Measurements from ENCODE around the gene NAT10. TPM values are rescaled to one million over a fixed set of nuclear protein-coding genes. Genes with fewer than 3 reads are reported as not detected.
A peak's percentile ranks its signal among the peaks of the same experiment; 100 is the strongest.

NAT10 gene
- total RNA-seq, 1 experiment from 2014 or later: 75.5 TPM

GRCh38 chr11:34105079-34105956 is at the start of gene NAT10 (continued):
- TF ChIP-seq, protein P1, sequence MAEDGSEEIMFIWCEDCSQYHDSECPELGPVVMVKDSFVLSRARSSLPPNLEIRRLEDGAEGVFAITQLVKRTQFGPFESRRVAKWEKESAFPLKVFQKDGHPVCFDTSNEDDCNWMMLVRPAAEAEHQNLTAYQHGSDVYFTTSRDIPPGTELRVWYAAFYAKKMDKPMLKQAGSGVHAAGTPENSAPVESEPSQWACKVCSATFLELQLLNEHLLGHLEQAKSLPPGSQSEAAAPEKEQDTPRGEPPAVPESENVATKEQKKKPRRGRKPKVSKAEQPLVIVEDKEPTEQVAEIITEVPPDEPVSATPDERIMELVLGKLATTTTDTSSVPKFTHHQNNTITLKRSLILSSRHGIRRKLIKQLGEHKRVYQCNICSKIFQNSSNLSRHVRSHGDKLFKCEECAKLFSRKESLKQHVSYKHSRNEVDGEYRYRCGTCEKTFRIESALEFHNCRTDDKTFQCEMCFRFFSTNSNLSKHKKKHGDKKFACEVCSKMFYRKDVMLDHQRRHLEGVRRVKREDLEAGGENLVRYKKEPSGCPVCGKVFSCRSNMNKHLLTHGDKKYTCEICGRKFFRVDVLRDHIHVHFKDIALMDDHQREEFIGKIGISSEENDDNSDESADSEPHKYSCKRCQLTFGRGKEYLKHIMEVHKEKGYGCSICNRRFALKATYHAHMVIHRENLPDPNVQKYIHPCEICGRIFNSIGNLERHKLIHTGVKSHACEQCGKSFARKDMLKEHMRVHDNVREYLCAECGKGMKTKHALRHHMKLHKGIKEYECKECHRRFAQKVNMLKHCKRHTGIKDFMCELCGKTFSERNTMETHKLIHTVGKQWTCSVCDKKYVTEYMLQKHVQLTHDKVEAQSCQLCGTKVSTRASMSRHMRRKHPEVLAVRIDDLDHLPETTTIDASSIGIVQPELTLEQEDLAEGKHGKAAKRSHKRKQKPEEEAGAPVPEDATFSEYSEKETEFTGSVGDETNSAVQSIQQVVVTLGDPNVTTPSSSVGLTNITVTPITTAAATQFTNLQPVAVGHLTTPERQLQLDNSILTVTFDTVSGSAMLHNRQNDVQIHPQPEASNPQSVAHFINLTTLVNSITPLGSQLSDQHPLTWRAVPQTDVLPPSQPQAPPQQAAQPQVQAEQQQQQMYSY (CRISPR knock-in tag; IDR thresholded peaks at IDR 0.05): peak; percentile 21; the same call in 1 of the 2 replicates
- TF ChIP-seq ERG (CRISPR knock-in tag; IDR thresholded peaks at IDR 0.05) (peak; percentile 94), ELF4 (CRISPR knock-in tag; IDR thresholded peaks at IDR 0.05; ENCODE audit: low read depth) (no peak), PRRX2 (CRISPR knock-in tag; IDR thresholded peaks at IDR 0.05) (peak; percentile 82), TP53 (CRISPR knock-in tag; IDR thresholded peaks at IDR 0.05) (no peak), NFATC4 (CRISPR knock-in tag; IDR thresholded peaks at IDR 0.05) (peak; percentile 94), ATF1 (CRISPR knock-in tag; IDR thresholded peaks at IDR 0.05) (peak; percentile 91), MYBL2 (CRISPR knock-in tag; IDR thresholded peaks at IDR 0.05) (peak; percentile 79; the same call in 1 of the 2 replicates), ZNF232 (CRISPR knock-in tag; IDR thresholded peaks at IDR 0.05) (0 out of 2 replicates have a peak, but pooled peaks have one; percentile 68), CBFB (CRISPR knock-in tag; IDR thresholded peaks at IDR 0.05; ENCODE audit: low read depth) (peak; percentile 82; the same call in 1 of the 2 replicates), ZSCAN18 (CRISPR knock-in tag; IDR thresholded peaks at IDR 0.05) (no peak), ZNF532 (CRISPR knock-in tag; IDR thresholded peaks at IDR 0.05; ENCODE audit: borderline replicate concordance) (peak; percentile 87), ESRRA (CRISPR knock-in tag; IDR thresholded peaks at IDR 0.05; ENCODE audit: borderline replicate concordance) (peak; percentile 55; the same call in 1 of the 2 replicates), NR2C2 (CRISPR knock-in tag; IDR thresholded peaks at IDR 0.05) (no peak), TEAD1 (CRISPR knock-in tag; IDR thresholded peaks at IDR 0.05) (no peak), IRF2 (CRISPR knock-in tag; IDR thresholded peaks at IDR 0.05; ENCODE audit: borderline replicate concordance, low read depth) (no peak), NFYB (CRISPR knock-in tag; conservative IDR thresholded peaks at IDR 0.05; ENCODE audit: low read depth) (no peak), NR1H2 (CRISPR knock-in tag; IDR thresholded peaks at IDR 0.05) (no peak), SOX15 (CRISPR knock-in tag; IDR thresholded peaks at IDR 0.05) (no peak; the same call in 1 of the 2 replicates), JAZF1 (CRISPR knock-in tag; IDR thresholded peaks at IDR 0.05) (peak; percentile 54; the same call in 1 of the 2 replicates), KAT7 (CRISPR knock-in tag; IDR thresholded peaks at IDR 0.05; ENCODE audit: borderline replicate concordance) (peak; percentile 82; the same call in 1 of the 2 replicates), RORB (CRISPR knock-in tag; IDR thresholded peaks at IDR 0.05) (no peak)
- TF ChIP-seq, protein P2, sequence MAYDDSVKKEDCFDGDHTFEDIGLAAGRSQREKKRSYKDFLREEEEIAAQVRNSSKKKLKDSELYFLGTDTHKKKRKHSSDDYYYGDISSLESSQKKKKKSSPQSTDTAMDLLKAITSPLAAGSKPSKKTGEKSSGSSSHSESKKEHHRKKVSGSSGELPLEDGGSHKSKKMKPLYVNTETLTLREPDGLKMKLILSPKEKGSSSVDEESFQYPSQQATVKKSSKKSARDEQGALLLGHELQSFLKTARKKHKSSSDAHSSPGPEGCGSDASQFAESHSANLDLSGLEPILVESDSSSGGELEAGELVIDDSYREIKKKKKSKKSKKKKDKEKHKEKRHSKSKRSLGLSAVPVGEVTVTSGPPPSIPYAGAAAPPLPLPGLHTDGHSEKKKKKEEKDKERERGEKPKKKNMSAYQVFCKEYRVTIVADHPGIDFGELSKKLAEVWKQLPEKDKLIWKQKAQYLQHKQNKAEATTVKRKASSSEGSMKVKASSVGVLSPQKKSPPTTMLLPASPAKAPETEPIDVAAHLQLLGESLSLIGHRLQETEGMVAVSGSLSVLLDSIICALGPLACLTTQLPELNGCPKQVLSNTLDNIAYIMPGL (CRISPR knock-in tag; IDR thresholded peaks at IDR 0.05): no peak
- TF ChIP-seq, protein P3, sequence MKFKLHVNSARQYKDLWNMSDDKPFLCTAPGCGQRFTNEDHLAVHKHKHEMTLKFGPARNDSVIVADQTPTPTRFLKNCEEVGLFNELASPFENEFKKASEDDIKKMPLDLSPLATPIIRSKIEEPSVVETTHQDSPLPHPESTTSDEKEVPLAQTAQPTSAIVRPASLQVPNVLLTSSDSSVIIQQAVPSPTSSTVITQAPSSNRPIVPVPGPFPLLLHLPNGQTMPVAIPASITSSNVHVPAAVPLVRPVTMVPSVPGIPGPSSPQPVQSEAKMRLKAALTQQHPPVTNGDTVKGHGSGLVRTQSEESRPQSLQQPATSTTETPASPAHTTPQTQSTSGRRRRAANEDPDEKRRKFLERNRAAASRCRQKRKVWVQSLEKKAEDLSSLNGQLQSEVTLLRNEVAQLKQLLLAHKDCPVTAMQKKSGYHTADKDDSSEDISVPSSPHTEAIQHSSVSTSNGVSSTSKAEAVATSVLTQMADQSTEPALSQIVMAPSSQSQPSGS (CRISPR knock-in tag; IDR thresholded peaks at IDR 0.05; ENCODE audit: borderline replicate concordance, low read depth): no peak

Data from WTC11 (cell line).